TTC549 (cell line): ENCODE measurements around the gene TPSB2.
"Not testable (repeated sequence)": the region's sequence is repeated elsewhere in the genome, so short reads cannot be mapped to it uniquely, and the experiment has no call there.

Experiments used
- FAIRE-seq: peaks from 2 replicates; lab custom pipeline; 2012; peaks lifted over from hg19 to GRCh38; lab: Jason Lieb, UNC

Gene TPSB2

GRCh38 chr16:1240436-1240835 lies 10.5 kb upstream of the TPSB2 start, which contains the start of gene TPSAB1:
TPSAB1 (plus strand) TSS chr16:1240705; CDS start chr16:1240939, 234 bp downstream.
- FAIRE-seq: not testable (repeated sequence)

- FAIRE-seq: not testable (repeated sequence)
Observed at GRCh38 chr16:1239575-1239974, 9.6 kb upstream of the TPSB2 start.

GRCh38 chr16:1238909-1239308 lies 8.9 kb upstream of the TPSB2 start:
- not testable (repeated sequence) for FAIRE-seq

- no peak for FAIRE-seq
Observed at GRCh38 chr16:1237990-1238389, 8.0 kb upstream of the TPSB2 start.

- FAIRE-seq: not testable (repeated sequence)
Observed at GRCh38 chr16:1236659-1237058, 6.7 kb upstream of the TPSB2 start.

- not testable (repeated sequence) for FAIRE-seq
Observed at GRCh38 chr16:1232049-1232748, 2.2 kb upstream of the TPSB2 start.

- FAIRE-seq: not testable (repeated sequence)
Observed at GRCh38 chr16:1231301-1231700, 1.3 kb upstream of the TPSB2 start.

- not testable (repeated sequence) for FAIRE-seq
Observed at GRCh38 chr16:1230471-1231212, 658 bp upstream of the TPSB2 start.

- FAIRE-seq: not testable (repeated sequence)
Observed at GRCh38 chr16:1229476-1229875, 508 bp downstream of the TPSB2 start.

- FAIRE-seq: not testable (repeated sequence)
Observed at GRCh38 chr16:1228227-1228626, 1.8 kb downstream of the TPSB2 start.

GRCh38 chr16:1226692-1227091 lies 3.3 kb downstream of the TPSB2 start:
- not testable (repeated sequence) for FAIRE-seq

GRCh38 chr16:1225728-1226311 lies 4.2 kb downstream of the TPSB2 start:
- FAIRE-seq: not testable (repeated sequence)

GRCh38 chr16:1225051-1225451 lies 4.9 kb downstream of the TPSB2 start, which contains the start of gene TPSG1:
TPSG1 (minus strand) TSS chr16:1225268; CDS start chr16:1225252, 16 bp downstream.
- no peak for FAIRE-seq

- FAIRE-seq: no peak
Observed at GRCh38 chr16:1224558-1224957, 5.4 kb downstream of the TPSB2 start.

- FAIRE-seq: no peak
Observed at GRCh38 chr16:1223355-1224214, 6.4 kb downstream of the TPSB2 start.

- FAIRE-seq: no peak
Observed at GRCh38 chr16:1222553-1223354, 7.2 kb downstream of the TPSB2 start.

- no peak for FAIRE-seq
Observed at GRCh38 chr16:1221628-1222552, 8.1 kb downstream of the TPSB2 start.

- FAIRE-seq: no peak
Observed at GRCh38 chr16:1220841-1221627, 8.9 kb downstream of the TPSB2 start.

- FAIRE-seq: no peak
Observed at GRCh38 chr16:1220098-1220728, 9.8 kb downstream of the TPSB2 start.
